ENCODE data around the gene KPNA3. TPM values are rescaled to one million over a fixed set of nuclear protein-coding genes. Genes with fewer than 3 reads are reported as not detected.

Gene KPNA3
- total and polyA plus RNA-seq, 2 donors (not counting 3 experiments of a cell fraction or from before 2014, with no cell fraction given), result 19.6 to 60.4 TPM

DNA sequence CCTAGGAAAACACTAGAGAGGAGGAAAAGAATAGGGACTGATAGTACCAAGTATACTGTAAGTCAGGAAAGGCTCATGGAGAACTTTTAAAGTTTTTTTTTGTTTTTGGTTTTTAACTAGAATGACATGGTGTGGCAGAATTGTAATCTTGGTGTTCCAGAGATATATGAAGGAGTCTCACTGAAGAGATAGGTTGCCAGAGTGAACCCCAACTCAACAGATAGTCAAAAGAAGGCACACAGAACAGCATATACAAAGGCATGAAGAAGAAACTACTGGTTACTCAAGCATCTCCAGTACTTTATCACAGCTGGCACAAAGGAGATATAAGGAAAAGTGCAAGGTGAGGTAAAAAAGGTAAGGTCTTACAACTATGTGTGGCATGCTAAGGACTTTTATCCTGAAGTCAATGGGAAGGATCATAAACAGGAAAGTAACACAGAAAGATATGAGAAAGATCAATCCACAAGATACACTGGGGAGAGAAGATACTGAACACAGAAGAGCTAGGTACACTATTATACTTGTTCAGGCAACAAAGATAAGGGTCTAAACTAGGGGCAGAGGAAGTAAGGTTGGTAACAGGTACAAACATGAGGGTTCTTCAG, 6.0 kb downstream of the KPNA3 start:
- intact Hi-C loops (cut with micrococcal nuclease) (no loop called here), dilution Hi-C loops (cut with MboI; ENCODE audit: extremely low pct_ligation_motif_present, low sequenced_read_pairs) (no loop called here)
- Histone ChIP-seq H3K36me3 (ENCODE audit: control insufficient read depth in 2 of 2, extremely low read depth in 1 of 2, insufficient read depth in 2 of 2, low read length in 2 of 2) (no peaks in the 10 kb centered on the region), H3K4me3 (replicated peaks in 1 of 3; ENCODE audit: insufficient read depth in 1 of 3, low read depth in 1 of 3, low read length in 3 of 3) (no peak overlapping the region), H3K27ac (ENCODE audit: insufficient read depth, low read depth, low read length) (no peak overlapping the region), H3K9me1 (replicated peaks; ENCODE audit: control insufficient read depth, extremely low read depth, insufficient read depth, low read length) (peaks cover 3% of the 10 kb centered on the region), H3K9me3 (replicated peaks; ENCODE audit: control insufficient read depth, insufficient read depth, low read length) (no peaks in the 10 kb centered on the region), H3K79me2 (ENCODE audit: control insufficient read depth, insufficient read depth, low read length) (peaks cover 98% of the 10 kb centered on the region), H2AFZ (ENCODE audit: low read depth, low read length) (no peak overlapping the region), H4K20me1 (replicated peaks; ENCODE audit: control insufficient read depth, extremely low read depth, insufficient read depth, low read length) (peaks cover 20% of the 10 kb centered on the region), H3K27me3 (ENCODE audit: control insufficient read depth in 2 of 2, insufficient read depth in 2 of 2, low read length in 2 of 2) (no peaks in the 10 kb centered on the region), H3K9ac (replicated peaks; ENCODE audit: extremely low read depth, insufficient read depth, low read length) (no peak overlapping the region), H3K4me1 (ENCODE audit: control insufficient read depth, extremely low read depth, insufficient read depth, low read length) (peaks cover 19% of the 10 kb centered on the region), H3K4me2 (ENCODE audit: insufficient read depth, low read length) (no peak overlapping the region)
- FAIRE-seq (peak; percentile 18), DNase-seq (ENCODE audit: low read depth, low spot score) (no peak)
- no TSS peak for BruUV-seq (replicated peaks)
- ChIA-PET CTCF (interaction anchor here (1.2 kb wide), 1 partner anchor 20 kb away, joined by 4 read pairs; no protein-coding TSS in a partner anchor), POLR2A (no interaction called here)
- TF ChIP-seq GATA2 (IDR thresholded peaks at IDR 0.05; ENCODE audit: insufficient read depth, insufficient read length, low read depth, low read length) (no peak), EZH2 (IDR thresholded peaks at IDR 0.05; ENCODE audit: borderline replicate concordance, low read depth, low read length, severe bottlenecking) (no peak), POLR2A (IDR thresholded peaks at IDR 0.05; ENCODE audit: low read depth, low read length) (no peak), JUN (IDR thresholded peaks at IDR 0.05; ENCODE audit: borderline replicate concordance, insufficient read depth, insufficient read length, low read depth) (no peak), MAX (IDR thresholded peaks at IDR 0.05; ENCODE audit: insufficient read depth, insufficient read length) (no peak), MYC (IDR thresholded peaks at IDR 0.05; ENCODE audit: low read depth, low read length) (no peak)

DNA sequence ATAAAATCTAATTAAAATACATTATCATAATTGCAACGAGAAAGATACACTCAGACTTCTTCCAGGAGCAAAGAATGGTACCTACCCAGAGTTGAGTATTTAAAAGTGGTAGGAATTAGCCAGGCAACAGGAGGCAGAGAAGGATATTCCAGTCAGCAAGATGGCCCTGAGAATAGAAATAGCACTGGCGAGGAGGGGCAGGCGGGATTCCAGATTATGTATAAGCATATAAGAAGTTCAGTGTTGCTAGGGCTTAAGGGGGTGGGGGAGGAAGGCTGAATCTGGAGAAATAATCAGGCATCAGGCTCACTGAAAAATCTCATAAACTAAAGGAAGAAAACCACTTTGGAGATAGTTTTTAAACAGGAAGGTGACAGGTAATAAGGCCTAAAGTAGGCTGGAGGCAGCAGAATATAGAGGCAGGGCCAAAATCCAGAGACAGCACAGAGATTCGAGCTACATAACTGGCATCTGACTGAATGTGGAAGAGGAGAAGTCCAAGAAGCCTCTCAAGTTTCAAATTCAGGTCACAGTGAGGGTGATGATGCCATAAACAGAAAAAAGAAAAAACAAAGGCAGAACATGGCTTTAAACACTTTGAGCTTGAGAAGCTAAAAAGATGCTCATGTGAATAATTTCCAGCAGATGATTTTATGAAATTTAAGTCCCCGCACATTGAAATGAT, 7.5 kb downstream of the KPNA3 start:
- ChIA-PET CTCF (interaction anchor here (2.5 kb wide), 1 partner anchor 11 kb away, joined by 7 read pairs; no protein-coding TSS in a partner anchor), POLR2A (no interaction called here)
- Histone ChIP-seq H3K4me1 (ENCODE audit: control insufficient read depth, extremely low read depth, insufficient read depth, low read length) (peaks cover 8% of the 10 kb centered on the region), H3K9me1 (replicated peaks; ENCODE audit: control insufficient read depth, extremely low read depth, insufficient read depth, low read length) (peaks cover 3% of the 10 kb centered on the region), H3K9ac (replicated peaks; ENCODE audit: extremely low read depth, insufficient read depth, low read length) (no peak overlapping the region), H3K36me3 (ENCODE audit: control insufficient read depth in 2 of 2, extremely low read depth in 1 of 2, insufficient read depth in 2 of 2, low read length in 2 of 2) (no peaks in the 10 kb centered on the region), H4K20me1 (replicated peaks; ENCODE audit: control insufficient read depth, extremely low read depth, insufficient read depth, low read length) (peaks cover 28% of the 10 kb centered on the region), H3K9me3 (replicated peaks; ENCODE audit: control insufficient read depth, insufficient read depth, low read length) (no peaks in the 10 kb centered on the region), H3K27me3 (ENCODE audit: control insufficient read depth in 2 of 2, insufficient read depth in 2 of 2, low read length in 2 of 2) (no peaks in the 10 kb centered on the region), H3K27ac (ENCODE audit: insufficient read depth, low read depth, low read length) (no peak overlapping the region), H2AFZ (ENCODE audit: low read depth, low read length) (no peak overlapping the region), H3K4me2 (ENCODE audit: insufficient read depth, low read length) (no peak overlapping the region), H3K79me2 (ENCODE audit: control insufficient read depth, insufficient read depth, low read length) (peaks cover 96% of the 10 kb centered on the region), H3K4me3 (replicated peaks in 1 of 3; ENCODE audit: insufficient read depth in 1 of 3, low read depth in 1 of 3, low read length in 3 of 3) (no peak overlapping the region)
- TF ChIP-seq, protein P1, sequence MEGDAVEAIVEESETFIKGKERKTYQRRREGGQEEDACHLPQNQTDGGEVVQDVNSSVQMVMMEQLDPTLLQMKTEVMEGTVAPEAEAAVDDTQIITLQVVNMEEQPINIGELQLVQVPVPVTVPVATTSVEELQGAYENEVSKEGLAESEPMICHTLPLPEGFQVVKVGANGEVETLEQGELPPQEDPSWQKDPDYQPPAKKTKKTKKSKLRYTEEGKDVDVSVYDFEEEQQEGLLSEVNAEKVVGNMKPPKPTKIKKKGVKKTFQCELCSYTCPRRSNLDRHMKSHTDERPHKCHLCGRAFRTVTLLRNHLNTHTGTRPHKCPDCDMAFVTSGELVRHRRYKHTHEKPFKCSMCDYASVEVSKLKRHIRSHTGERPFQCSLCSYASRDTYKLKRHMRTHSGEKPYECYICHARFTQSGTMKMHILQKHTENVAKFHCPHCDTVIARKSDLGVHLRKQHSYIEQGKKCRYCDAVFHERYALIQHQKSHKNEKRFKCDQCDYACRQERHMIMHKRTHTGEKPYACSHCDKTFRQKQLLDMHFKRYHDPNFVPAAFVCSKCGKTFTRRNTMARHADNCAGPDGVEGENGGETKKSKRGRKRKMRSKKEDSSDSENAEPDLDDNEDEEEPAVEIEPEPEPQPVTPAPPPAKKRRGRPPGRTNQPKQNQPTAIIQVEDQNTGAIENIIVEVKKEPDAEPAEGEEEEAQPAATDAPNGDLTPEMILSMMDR (IDR thresholded peaks at IDR 0.05; ENCODE audit: extremely low read depth in 1 of 2, insufficient read depth in 1 of 2, low read depth in 1 of 2, low read length in 2 of 2), result no peak
- TF ChIP-seq MAX (IDR thresholded peaks at IDR 0.05; ENCODE audit: insufficient read depth, insufficient read length) (no peak), MYC (IDR thresholded peaks at IDR 0.05; ENCODE audit: low read depth, low read length) (no peak), GATA2 (IDR thresholded peaks at IDR 0.05; ENCODE audit: insufficient read depth, insufficient read length, low read depth, low read length) (no peak)
- dilution Hi-C loops (cut with MboI; ENCODE audit: extremely low pct_ligation_motif_present, low sequenced_read_pairs), result no loop called here
- no TSS peak for BruUV-seq (replicated peaks)
- FAIRE-seq (no peak), DNase-seq (ENCODE audit: low read depth, low spot score) (no peak)
- intact Hi-C loops (cut with micrococcal nuclease), result no loop called here
